HCT116 (cell line): ENCODE data around the gene DNAJC16. TPM values are rescaled to one million over a fixed set of nuclear protein-coding genes. Genes with fewer than 3 reads are reported as not detected.

Experiments
- ATAC-seq: fragments of 200-7000 bp; cut with Tn5 transposase; 2 replicates; pipeline ENCODE4 v1.9.1; 2020; ENCODE audit warnings: mild to moderate bottlenecking, moderate library complexity
- BruUV-seq: library from RNA; stranded (reverse); fragments of 400-500 nt; replicated peaks from 2 replicates; lab custom pipeline; 2021; lab: Mats Ljungman, UMichigan
- CTCF ChIA-PET: fragments of 300-600 bp; sonication (Branson Sonifier 250); formaldehyde crosslinking; loops from one replicate; lab custom pipeline; 2021; ENCODE audit warnings: antibody characterized with exemption; lab: Charles Lee
- POLR2A ChIA-PET: fragments of 300-600, 350-600 bp; sonication (Branson Sonifier 250); formaldehyde crosslinking; loops from one replicate; lab custom pipeline; 2021; ENCODE audit warnings: antibody characterized with exemption; lab: Charles Lee
- RAD21 ChIA-PET, 2 experiments: fragments of 300-600 bp; sonication (Branson Sonifier 250); formaldehyde crosslinking; loops; one replicate each; lab custom pipeline; 2023; ENCODE audit warnings: low total read pairs in 2 of 2; ENCODE audit not compliant: uncharacterized antibody in 2 of 2, unreplicated experiment in 2 of 2, low non-redundant PET in 1 of 2; lab: Charles Lee
- DNase-seq: peaks from one replicate; pipeline ENCODE4 v3.0.0-alpha.2; 2010; ENCODE audit warnings: low read depth, low spot score
- H2AFZ ChIP-seq: fragments of 200-600 bp; shearing (Covaris generic), sonication (generic); 2 replicates; pipeline ENCODE4 v1.6.1; 2017; ENCODE audit warnings: low read depth, mixed run types, mixed read lengths, antibody characterized with exemption, low read length; ENCODE audit not compliant: poor library complexity, severe bottlenecking
- H3K27ac ChIP-seq: 2 replicates; pipeline ENCODE4 v1.5.1; 2012; ENCODE audit warnings: low read depth, low read length
- H3K27me3 ChIP-seq: fragments of 200-600 bp; sonication (generic); 2 replicates; pipeline ENCODE4 v1.6.1; 2016; ENCODE audit warnings: mixed run types, low read length, mixed read lengths; ENCODE audit not compliant: insufficient read depth
- H3K36me3 ChIP-seq, 2 experiments: fragments of 200-500 bp in 1 of 2; fragments of 200-600 bp in 1 of 2; sonication (Bioruptor generic) in 1 of 2; sonication (generic) in 1 of 2; 2 replicates each; pipeline versions ENCODE4 v1.5.1 to v1.6.1; 2014 to 2016; ENCODE audit warnings: low read length in 2 of 2, inconsistent platforms in 1 of 2, mixed read lengths in 1 of 2, mixed run types in 1 of 2; ENCODE audit not compliant: insufficient read depth in 2 of 2, control insufficient read depth in 1 of 2
- H3K4me1 ChIP-seq, 2 experiments: fragments of 200-600 bp in 1 of 2; sonication (generic) in 1 of 2; 2 replicates each; pipeline versions ENCODE4 v1.5.1 to v1.6.1; 2012 to 2017; ENCODE audit warnings: low read length in 2 of 2, inconsistent platforms in 1 of 2, mild to moderate bottlenecking in 1 of 2, mixed read lengths in 1 of 2, mixed run types in 1 of 2, moderate library complexity in 1 of 2; ENCODE audit not compliant: insufficient read depth in 2 of 2, control insufficient read depth in 1 of 2
- H3K4me2 ChIP-seq: fragments of 200-600 bp; sonication (generic); 2 replicates; pipeline ENCODE4 v1.6.1; 2017; ENCODE audit warnings: mixed run types, low read length, mixed read lengths
- H3K4me3 ChIP-seq, 2 experiments: fragments of 200-600 bp in 1 of 2; sonication (generic) in 1 of 2; replicated peaks in 1 of 2; 2 replicates each; pipeline ENCODE4 v1.5.1; 2011 to 2016; ENCODE audit warnings: low read length in 2 of 2, control low read depth in 1 of 2, low read depth in 1 of 2, mild to moderate bottlenecking in 1 of 2, mixed read lengths in 1 of 2, mixed run types in 1 of 2
- H3K79me2 ChIP-seq: fragments of 200-600 bp; sonication (generic); 2 replicates; pipeline ENCODE4 v1.6.1; 2017; ENCODE audit warnings: mild to moderate bottlenecking, mixed run types, low read length, moderate library complexity, mixed read lengths; ENCODE audit not compliant: insufficient read depth
- H3K9ac ChIP-seq: fragments of 200-600 bp; sonication (generic); 2 replicates; pipeline ENCODE4 v1.6.1; 2016; ENCODE audit warnings: low read length, mixed read lengths
- H3K9me2 ChIP-seq: fragments of 200-600 bp; sonication (generic), shearing (Covaris generic); 2 replicates; pipeline ENCODE4 v1.6.1; 2017; ENCODE audit warnings: mixed run types, mild to moderate bottlenecking, moderate library complexity; ENCODE audit not compliant: insufficient read depth
- H3K9me3 ChIP-seq, 2 experiments: fragments of 200-500 bp in 1 of 2; fragments of 200-600 bp in 1 of 2; sonication (Bioruptor generic) in 1 of 2; sonication (generic) in 1 of 2; 2 replicates each; pipeline ENCODE4 v1.6.1; 2014 to 2017; ENCODE audit warnings: low read length in 2 of 2, mixed read lengths in 2 of 2, inconsistent platforms in 1 of 2, low read depth in 1 of 2, mild to moderate bottlenecking in 1 of 2, mixed run types in 1 of 2, moderate library complexity in 1 of 2; ENCODE audit not compliant: control insufficient read depth in 1 of 2, insufficient read depth in 1 of 2
- H4K20me1 ChIP-seq: fragments of 200-600 bp; sonication (generic), shearing (Covaris generic); 2 replicates; pipeline ENCODE4 v1.6.1; 2017; ENCODE audit warnings: mixed run types, mild to moderate bottlenecking, moderate library complexity; ENCODE audit not compliant: insufficient read depth
- CBX3 ChIP-seq: IDR thresholded peaks from 2 replicates; pipeline ENCODE4 v1.6.1; 2012; ENCODE audit warnings: low read depth
- CEBPB ChIP-seq: IDR thresholded peaks from 2 replicates; pipeline ENCODE4 v1.6.1; 2012; ENCODE audit warnings: low read depth
- EGR1 ChIP-seq: IDR thresholded peaks from 2 replicates; pipeline ENCODE4 v1.6.1; 2012; ENCODE audit warnings: low read depth
- ELF1 ChIP-seq: IDR thresholded peaks from 2 replicates; pipeline ENCODE4 v1.6.1; 2012; ENCODE audit warnings: low read depth, borderline replicate concordance
- EZH2 ChIP-seq: fragments of 200-600 bp; sonication (generic); IDR thresholded peaks from 2 replicates; pipeline ENCODE4 v1.6.1; 2017; ENCODE audit warnings: antibody characterized with exemption, mixed run types
- FOSL1 ChIP-seq: IDR thresholded peaks from 2 replicates; pipeline ENCODE4 v1.6.1; 2012; ENCODE audit warnings: low read depth
- JUND ChIP-seq: IDR thresholded peaks from 2 replicates; pipeline ENCODE4 v1.6.1; 2012
- POLR2A ChIP-seq: IDR thresholded peaks from 2 replicates; pipeline ENCODE4 v1.7.0; 2011; ENCODE audit warnings: borderline replicate concordance; ENCODE audit not compliant: insufficient read depth, insufficient read length; ENCODE audit errors: extremely low read depth
- RAD21 ChIP-seq: IDR thresholded peaks from 2 replicates; pipeline ENCODE4 v1.6.1; 2012; ENCODE audit warnings: low read depth, mild to moderate bottlenecking
- SIN3A ChIP-seq: IDR thresholded peaks from 2 replicates; pipeline ENCODE4 v1.6.1; 2012; ENCODE audit warnings: low read depth
- SP1 ChIP-seq: IDR thresholded peaks from 2 replicates; pipeline ENCODE4 v1.6.1; 2012; ENCODE audit warnings: low read depth
- SRF ChIP-seq: IDR thresholded peaks from 2 replicates; pipeline ENCODE4 v1.6.1; 2012; ENCODE audit warnings: low read depth
- TCF7L2 ChIP-seq: IDR thresholded peaks from 2 replicates; pipeline ENCODE4 v1.7.0; 2011; ENCODE audit warnings: borderline replicate concordance, inconsistent platforms; ENCODE audit not compliant: insufficient read depth, insufficient read length; ENCODE audit errors: extremely low read depth
- YY1 ChIP-seq: IDR thresholded peaks from 2 replicates; pipeline ENCODE4 v1.6.1; 2011; ENCODE audit warnings: low read length, low read depth, moderate library complexity, mild to moderate bottlenecking; ENCODE audit not compliant: insufficient replicate concordance; ENCODE audit errors: extremely low read depth
- ZFX ChIP-seq: fragments of 450-650 bp; IDR thresholded peaks from 2 replicates; pipeline ENCODE4 v1.6.1; 2017
- ZNF274 ChIP-seq: fragments of 200-500 bp; sonication (Bioruptor generic); IDR thresholded peaks from 2 replicates; pipeline ENCODE4 v1.6.1; 2014; ENCODE audit warnings: mild to moderate bottlenecking, low read depth, low read length, inconsistent platforms
- intact Hi-C: fragments of 100-400 bp; cut with micrococcal nuclease; formaldehyde crosslinking; loops from 2 replicates; pipeline ENCODE4 v1.10.0; 2022
- total RNA-seq: library from RNA; stranded (reverse); gene quantifications from one replicate; pipeline ENCODE4 v1.2.1, GENCODE V29; 2021; ENCODE audit not compliant: unreplicated experiment
- TF ChIP-seq, protein P1 (sequence below): IDR thresholded peaks from 2 replicates; pipeline ENCODE4 v1.6.1; 2012
- TF ChIP-seq, protein P2 (sequence below): IDR thresholded peaks from 2 replicates; pipeline ENCODE4 v1.6.1; 2012; ENCODE audit warnings: low read depth
- TF ChIP-seq, protein P3 (sequence below): IDR thresholded peaks from 2 replicates; pipeline ENCODE4 v1.6.1; 2012
- TF ChIP-seq, protein P4 (sequence below): IDR thresholded peaks from 2 replicates; pipeline ENCODE4 v1.6.1; 2011; ENCODE audit warnings: mild to moderate bottlenecking, low read length, moderate library complexity; ENCODE audit not compliant: insufficient replicate concordance; ENCODE audit errors: extremely low read depth

DNAJC16 gene
- total RNA-seq, 1 experiment from 2014 or later: 20.6 TPM

DNA sequence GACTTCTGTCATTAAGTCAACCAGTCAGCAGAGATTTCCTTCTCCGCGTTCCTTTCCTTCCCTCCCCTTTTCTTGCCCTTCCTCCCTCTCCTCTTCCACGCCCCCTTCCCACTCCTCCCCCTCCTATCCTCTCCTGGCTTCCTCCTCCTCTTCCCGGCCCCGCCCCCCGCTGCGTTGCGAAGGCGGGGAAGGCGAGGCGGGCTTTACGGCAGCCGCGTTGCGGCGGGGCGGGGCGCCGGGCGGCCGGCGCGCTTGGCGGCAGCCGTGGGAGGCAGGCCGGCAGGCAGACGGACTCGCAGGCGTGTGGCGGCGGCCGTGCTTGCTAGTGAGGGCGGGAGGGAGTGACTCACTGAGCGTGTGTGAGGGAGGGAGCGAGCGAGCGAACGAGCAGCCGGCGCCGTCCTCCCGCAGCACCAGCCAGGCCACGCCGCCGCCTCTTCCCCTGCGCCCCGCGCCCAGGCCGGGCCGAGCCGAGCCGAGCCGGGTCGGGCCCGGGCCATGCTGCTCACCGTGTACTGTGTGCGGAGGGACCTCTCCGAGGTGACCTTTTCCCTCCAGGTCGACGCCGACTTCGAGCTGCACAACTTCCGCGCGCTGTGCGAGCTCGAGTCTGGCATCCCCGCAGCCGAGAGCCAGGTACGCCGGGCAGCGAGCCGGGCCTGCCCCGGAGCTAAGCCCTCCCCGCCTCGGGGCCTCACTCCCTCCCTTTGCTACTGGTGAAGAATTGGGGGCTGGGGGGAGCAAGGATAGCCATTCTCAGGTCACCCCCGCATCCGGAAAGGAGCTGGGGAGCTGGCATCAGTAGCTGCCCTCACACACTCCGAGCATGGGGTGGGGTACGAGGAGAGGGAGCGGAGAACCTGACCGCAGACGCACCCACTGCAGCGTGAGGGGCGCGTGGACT is 90.8 kb downstream of the DNAJC16 start, which contains the start of gene DDI2:
Gene DDI2 (plus strand): TSS at position 286 of the 904 bp plus-strand sequence. CDS start 213 bp downstream, at position 499.
- H2AFZ ChIP-seq: peak within 1 kb of the TSS; percentile 94
- H3K27me3 ChIP-seq: no peaks in the 10 kb centered on the region
- H3K4me3 ChIP-seq: peak within 1 kb of the TSS; percentile 97
- peak within 1 kb of the TSS; percentile 91 for H3K27ac ChIP-seq
- no peaks in the 10 kb centered on the region for H3K9me2 ChIP-seq
- H4K20me1 ChIP-seq: peaks cover 8% of the 10 kb centered on the region; the same call in 1 of the 2 replicates
- 0 out of 4 replicates have a peak, but pooled peaks cover 0 to 13% of the 10 kb centered on the region in 2 experiments for H3K36me3 ChIP-seq
- CTCF ChIA-PET: no interaction called here
- intact Hi-C loops: loop anchor here (5.0 kb wide), 1 partner anchor 90 kb away; the partner anchor contains the start of gene DNAJC16
- H3K9ac ChIP-seq: peak within 1 kb of the TSS; percentile 98
- POLR2A ChIA-PET: interaction anchor here (1.3 kb wide), 1 partner anchor 21 kb away, joined by 5 read pairs; no protein-coding TSS in a partner anchor
- ATAC-seq (peak; percentile 90), DNase-seq (peak; percentile 92)
- H3K4me1 ChIP-seq: peaks cover 8 to 33% of the 10 kb centered on the region in 2 experiments
- RAD21 ChIA-PET: no interaction called here
- H3K9me3 ChIP-seq: no peaks in the 10 kb centered on the region
- H3K79me2 ChIP-seq: peaks cover 51% of the 10 kb centered on the region
- peak within 1 kb of the TSS; percentile 89 for H3K4me2 ChIP-seq
- BruUV-seq: no TSS peak
- TF ChIP-seq, protein P1, sequence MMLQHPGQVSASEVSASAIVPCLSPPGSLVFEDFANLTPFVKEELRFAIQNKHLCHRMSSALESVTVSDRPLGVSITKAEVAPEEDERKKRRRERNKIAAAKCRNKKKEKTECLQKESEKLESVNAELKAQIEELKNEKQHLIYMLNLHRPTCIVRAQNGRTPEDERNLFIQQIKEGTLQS: no peak
- TF ChIP-seq EGR1: peak; percentile 83
- TF ChIP-seq, protein P2, sequence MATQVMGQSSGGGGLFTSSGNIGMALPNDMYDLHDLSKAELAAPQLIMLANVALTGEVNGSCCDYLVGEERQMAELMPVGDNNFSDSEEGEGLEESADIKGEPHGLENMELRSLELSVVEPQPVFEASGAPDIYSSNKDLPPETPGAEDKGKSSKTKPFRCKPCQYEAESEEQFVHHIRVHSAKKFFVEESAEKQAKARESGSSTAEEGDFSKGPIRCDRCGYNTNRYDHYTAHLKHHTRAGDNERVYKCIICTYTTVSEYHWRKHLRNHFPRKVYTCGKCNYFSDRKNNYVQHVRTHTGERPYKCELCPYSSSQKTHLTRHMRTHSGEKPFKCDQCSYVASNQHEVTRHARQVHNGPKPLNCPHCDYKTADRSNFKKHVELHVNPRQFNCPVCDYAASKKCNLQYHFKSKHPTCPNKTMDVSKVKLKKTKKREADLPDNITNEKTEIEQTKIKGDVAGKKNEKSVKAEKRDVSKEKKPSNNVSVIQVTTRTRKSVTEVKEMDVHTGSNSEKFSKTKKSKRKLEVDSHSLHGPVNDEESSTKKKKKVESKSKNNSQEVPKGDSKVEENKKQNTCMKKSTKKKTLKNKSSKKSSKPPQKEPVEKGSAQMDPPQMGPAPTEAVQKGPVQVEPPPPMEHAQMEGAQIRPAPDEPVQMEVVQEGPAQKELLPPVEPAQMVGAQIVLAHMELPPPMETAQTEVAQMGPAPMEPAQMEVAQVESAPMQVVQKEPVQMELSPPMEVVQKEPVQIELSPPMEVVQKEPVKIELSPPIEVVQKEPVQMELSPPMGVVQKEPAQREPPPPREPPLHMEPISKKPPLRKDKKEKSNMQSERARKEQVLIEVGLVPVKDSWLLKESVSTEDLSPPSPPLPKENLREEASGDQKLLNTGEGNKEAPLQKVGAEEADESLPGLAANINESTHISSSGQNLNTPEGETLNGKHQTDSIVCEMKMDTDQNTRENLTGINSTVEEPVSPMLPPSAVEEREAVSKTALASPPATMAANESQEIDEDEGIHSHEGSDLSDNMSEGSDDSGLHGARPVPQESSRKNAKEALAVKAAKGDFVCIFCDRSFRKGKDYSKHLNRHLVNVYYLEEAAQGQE: no peak
- peak; percentile 60; the same call in 1 of the 2 replicates for TF ChIP-seq CBX3
- TF ChIP-seq, protein P3, sequence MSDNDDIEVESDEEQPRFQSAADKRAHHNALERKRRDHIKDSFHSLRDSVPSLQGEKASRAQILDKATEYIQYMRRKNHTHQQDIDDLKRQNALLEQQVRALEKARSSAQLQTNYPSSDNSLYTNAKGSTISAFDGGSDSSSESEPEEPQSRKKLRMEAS: peak; percentile 85
- peak; percentile 72 for TF ChIP-seq YY1
- TF ChIP-seq TCF7L2: no peak
- peak; percentile 60; the same call in 1 of the 2 replicates for TF ChIP-seq JUND
- no peak for TF ChIP-seq ELF1
- TF ChIP-seq ZNF274: no peak
- peak; percentile 87 for TF ChIP-seq SIN3A
- peak; percentile 87 for TF ChIP-seq SP1
- peak; percentile 39 for TF ChIP-seq FOSL1
- TF ChIP-seq CEBPB: no peak
- TF ChIP-seq POLR2A: peak; percentile 72
- TF ChIP-seq ZFX: peak; percentile 95
- no peak for TF ChIP-seq RAD21
- no peak; the same call in 1 of the 2 replicates for TF ChIP-seq SRF
- TF ChIP-seq, protein P4, sequence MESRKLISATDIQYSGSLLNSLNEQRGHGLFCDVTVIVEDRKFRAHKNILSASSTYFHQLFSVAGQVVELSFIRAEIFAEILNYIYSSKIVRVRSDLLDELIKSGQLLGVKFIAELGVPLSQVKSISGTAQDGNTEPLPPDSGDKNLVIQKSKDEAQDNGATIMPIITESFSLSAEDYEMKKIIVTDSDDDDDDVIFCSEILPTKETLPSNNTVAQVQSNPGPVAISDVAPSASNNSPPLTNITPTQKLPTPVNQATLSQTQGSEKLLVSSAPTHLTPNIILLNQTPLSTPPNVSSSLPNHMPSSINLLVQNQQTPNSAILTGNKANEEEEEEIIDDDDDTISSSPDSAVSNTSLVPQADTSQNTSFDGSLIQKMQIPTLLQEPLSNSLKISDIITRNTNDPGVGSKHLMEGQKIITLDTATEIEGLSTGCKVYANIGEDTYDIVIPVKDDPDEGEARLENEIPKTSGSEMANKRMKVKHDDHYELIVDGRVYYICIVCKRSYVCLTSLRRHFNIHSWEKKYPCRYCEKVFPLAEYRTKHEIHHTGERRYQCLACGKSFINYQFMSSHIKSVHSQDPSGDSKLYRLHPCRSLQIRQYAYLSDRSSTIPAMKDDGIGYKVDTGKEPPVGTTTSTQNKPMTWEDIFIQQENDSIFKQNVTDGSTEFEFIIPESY: peak; percentile 34
- no peak for TF ChIP-seq EZH2
